Stimulated activated CD4-positive, alpha-beta T cell treated with anti-CD3 and anti-CD28 coated beads, Interleukin-1b, Interleukin-23, amount 100 ng/mL, for 48 hours (primary cell): Measurements from ENCODE around the gene RGS2.

Experiments used
- DNase-seq: peaks from one replicate; pipeline ENCODE4 v3.0.0-alpha.2; 2020

The RGS2 gene

GRCh38 chr1:192808518-192809306 is at the start of gene RGS2:
Gene RGS2, plus strand, starts transcription at chr1:192809039. Its CDS starts 33 bp downstream, at chr1:192809072.
- peak; percentile 84 for DNase-seq

DNA sequence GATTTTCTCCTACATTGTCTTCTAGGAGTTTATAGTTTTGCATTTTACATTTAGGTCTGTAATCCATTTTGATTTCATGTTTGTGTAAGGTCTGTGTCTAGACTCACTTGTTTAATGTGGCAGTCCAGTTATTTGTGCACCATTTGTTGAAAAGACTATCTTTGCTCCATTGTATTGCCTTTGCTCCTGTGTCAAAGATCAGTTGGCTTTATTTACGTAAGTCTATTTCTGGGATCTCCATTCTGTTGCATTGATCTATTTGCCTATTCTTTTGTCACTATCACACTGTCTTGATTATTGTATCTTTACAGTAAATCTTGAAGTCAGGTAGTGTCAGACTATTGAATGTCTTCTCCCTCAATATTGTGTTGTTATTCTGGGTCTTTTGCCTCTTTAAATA is 49.7 kb upstream of the RGS2 start:
- no peak for DNase-seq

DNA sequence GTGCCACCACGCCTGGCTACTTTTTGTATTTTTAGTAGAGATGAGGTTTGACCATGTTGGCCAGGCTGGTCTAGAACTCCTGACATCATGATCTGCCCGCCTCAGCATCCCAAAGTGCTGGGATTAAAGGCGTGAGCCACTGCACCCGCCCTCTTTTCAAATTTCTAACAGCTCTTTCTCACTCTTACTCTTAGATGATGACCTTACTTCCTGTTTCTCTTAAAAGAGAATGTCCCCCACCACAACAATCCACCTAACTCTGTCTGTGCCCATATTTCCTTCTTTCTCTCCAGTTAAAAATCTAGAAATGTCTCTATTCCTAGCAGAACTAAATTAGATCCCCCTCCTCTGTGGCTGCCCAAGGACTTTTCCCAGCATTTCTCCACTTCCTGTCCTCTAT is 46.6 kb upstream of the RGS2 start:
- no peak for DNase-seq

- DNase-seq = no peak
Measured at GRCh38 chr1:192763243-192763642, 45.6 kb upstream of the RGS2 start.

- no peak for DNase-seq
Measured at GRCh38 chr1:192763756-192764155, 45.1 kb upstream of the RGS2 start.

DNA sequence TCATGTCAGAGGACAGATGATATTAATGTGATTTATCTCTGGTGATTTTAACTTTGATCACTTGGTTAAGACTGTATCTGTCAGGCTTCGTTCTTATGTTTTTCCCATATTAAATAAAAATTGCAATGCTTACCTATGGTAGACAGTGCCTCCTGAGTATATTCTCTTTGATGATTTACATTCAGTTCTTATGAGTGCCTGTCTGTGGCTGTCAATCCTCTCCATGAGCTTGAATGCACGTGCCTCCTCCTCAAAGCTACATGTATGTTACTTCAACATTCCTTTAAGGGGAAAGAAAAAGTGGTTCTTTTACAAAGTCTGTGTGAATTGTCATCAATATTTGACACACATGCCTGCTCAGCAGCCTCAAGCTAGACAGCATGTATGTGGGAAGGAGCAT is 44.2 kb upstream of the RGS2 start:
- DNase-seq = no peak

DNA sequence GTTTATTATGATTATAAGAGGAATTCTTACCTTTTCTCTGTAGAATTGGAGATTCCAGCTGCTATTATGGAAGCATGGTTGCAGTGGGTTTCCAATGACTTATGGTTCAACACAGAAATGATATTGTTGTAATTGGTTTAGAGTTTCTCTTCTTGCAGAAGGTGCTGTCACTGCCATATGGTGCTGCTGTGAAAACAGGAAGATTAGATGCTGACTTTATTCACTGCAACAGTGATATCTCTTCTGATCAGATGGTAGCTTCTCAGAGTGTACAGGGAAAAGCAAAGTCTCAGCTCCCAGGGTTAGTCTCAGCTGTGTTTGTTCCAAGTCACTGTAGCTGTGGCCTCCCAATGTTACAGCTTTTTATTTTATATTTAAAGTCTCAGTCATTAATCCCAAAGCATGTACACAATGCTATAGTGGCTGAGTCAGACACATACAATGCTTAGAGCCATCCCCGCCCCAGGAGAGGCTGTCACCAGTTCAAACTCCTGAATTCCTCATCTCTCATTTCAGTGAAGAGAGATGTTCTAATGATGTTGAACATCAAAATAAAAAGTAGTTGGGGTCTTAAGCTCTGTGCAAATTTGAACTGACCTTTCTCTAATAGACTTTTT is 42.7 kb upstream of the RGS2 start:
- no peak for DNase-seq

DNA sequence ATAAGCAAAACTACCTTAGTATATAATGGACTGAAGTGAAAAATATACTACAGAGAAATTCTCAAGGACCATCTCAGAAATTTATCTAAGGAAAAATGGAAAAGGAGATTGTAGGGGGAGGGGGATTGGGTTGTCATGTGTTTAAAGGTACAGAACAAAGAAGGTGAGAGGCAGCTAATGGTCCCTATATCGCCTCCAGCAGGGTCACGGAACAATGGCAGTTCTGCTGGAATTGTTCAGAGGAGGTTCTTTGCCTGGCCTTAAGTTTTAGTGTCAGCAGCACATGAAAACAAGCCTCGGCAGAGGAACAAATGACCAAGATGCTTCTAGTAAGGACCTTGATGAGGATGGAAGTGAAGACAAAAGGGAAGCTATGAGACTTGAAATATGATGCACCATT is 42.0 kb upstream of the RGS2 start:
- DNase-seq = no peak

- no peak for DNase-seq
Measured at GRCh38 chr1:192767798-192768197, 41.0 kb upstream of the RGS2 start.

DNA sequence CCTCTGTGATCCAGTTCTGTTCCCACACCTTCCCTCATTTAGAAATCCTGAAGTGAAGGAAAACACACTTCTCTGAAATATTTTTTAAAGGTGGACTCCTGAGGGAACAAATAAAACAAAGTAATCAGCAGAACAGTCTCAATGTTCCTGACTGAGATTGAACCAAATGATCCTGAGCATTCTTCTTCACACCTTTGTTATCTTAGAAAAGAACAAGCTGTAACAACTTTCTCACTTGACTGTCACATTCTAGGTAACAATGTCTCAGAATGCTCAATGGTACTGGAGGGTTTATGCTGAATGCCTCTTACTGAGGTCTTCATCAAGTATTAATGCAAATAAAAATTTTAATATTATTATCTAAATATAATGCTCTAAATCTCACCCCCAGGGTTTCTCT is 40.4 kb upstream of the RGS2 start:
- no peak for DNase-seq

DNA sequence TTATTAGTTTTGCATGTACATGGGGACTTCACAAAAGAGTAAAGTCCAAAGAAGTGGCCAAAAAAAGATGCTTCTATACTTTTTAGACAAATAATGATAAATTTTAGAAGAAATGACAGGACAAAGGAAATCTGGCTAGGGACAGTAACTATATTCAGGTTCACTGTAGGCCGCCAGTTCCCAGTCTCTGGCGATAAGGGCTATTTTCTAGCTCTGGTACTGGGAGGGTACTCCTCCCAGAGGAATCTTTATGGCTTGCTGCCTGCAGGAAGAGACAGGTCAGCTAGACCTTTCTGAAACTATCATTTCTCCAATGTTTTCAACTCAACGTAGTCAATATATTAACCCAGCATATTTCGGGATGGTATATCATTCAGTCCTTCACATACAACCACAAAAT is 37.5 kb upstream of the RGS2 start:
- no peak for DNase-seq

DNA sequence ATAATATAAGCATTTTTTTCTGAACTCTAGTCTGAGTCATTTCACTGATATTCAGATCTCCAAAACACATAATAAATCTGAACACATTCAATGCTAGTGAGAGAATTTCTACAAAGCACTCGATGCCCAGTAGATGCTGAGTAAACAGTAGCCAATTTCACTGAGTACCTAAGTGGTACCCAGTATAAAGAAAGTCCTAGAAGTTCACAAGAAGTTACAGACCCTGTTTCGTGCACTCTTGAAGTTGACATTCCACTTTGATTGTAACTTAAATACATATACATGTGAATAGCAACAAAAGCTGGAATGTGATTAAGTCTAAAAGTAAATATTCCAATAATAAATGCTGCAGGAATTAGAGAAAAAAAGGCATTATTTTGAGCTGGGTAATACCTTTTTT is 33.2 kb upstream of the RGS2 start:
- no peak for DNase-seq

DNA sequence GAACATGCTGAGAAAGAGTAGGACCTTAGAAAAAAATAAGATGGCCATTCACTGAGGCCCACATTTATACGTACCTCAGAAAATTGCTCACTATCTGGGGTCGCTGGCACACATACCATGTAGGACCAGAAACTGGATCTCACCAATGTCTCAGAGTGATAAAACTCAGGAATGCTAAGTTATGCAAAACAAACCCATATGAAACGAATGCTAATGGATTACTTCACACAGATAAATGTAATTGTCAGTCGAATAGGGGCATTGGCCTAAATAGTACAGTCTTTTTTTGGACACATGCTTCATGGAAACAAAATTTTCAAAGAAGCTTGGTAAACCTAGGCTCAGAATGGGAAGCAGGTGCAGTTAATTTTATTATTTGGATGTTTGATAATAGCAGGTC is 32.6 kb upstream of the RGS2 start:
- DNase-seq = no peak

- DNase-seq = no peak
Measured at GRCh38 chr1:192776998-192777397, 31.8 kb upstream of the RGS2 start.

DNA sequence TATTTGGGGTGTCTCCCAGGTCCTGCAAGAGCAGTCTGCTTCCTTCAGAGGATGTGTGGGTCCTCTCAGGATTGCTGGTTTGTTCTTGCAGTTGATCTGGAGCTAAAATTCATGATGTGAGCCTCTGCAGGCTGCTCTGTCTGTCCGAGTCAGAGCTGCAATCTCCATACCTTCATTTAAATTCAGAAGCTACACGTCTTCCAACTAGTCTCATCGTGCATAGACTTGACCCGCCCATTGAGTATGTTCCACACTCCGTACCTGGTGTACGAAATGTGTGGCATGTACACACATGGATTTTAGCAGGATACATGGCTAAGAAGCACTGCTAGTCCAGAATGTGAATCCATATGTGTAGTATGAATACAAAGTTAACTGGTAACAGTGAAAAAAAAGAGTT is 25.0 kb upstream of the RGS2 start:
- no peak for DNase-seq

DNA sequence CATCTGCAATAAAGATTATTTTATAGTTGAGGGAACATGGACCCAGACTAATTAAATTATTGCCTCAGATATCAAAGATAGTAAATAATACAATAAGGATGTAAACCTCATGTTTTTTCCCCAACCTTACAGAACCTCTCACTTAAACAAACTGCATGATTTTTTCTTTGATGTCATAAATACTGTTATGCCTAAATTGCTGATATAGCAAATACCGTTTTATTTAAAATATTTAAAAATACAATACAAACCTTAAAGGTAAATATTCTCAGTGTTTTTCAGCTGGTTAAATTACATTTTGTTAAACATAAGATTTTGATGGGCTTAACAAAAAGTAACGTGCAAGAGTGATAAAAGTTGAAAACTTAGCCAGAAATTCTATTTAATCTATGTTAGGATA is 24.4 kb upstream of the RGS2 start:
- DNase-seq = no peak

DNA sequence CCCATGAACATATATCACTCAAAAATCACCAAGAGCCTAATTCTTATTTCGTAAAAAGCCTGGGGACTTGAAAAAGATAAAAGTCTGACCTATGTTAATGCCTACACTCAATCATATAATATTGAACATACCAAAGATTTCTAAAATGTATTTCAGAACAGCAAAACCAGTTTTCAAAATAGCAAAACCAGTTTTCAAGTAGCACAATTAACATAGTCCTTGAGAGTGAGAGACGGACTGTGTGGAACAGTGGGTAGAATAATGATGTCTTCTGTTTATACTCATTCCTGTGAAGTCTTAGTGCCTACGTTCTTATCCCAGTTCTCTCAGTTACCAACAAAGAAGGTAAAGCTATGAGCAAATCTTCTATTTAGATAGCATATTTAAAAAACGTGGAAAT is 22.3 kb upstream of the RGS2 start:
- no peak for DNase-seq

GRCh38 chr1:192787914-192788585 is 20.8 kb upstream of the RGS2 start:
- DNase-seq = no peak

- DNase-seq = no peak
Measured at GRCh38 chr1:192789871-192790270, 19.0 kb upstream of the RGS2 start.

GRCh38 chr1:192792628-192793027 is 16.2 kb upstream of the RGS2 start:
- DNase-seq = no peak

DNA sequence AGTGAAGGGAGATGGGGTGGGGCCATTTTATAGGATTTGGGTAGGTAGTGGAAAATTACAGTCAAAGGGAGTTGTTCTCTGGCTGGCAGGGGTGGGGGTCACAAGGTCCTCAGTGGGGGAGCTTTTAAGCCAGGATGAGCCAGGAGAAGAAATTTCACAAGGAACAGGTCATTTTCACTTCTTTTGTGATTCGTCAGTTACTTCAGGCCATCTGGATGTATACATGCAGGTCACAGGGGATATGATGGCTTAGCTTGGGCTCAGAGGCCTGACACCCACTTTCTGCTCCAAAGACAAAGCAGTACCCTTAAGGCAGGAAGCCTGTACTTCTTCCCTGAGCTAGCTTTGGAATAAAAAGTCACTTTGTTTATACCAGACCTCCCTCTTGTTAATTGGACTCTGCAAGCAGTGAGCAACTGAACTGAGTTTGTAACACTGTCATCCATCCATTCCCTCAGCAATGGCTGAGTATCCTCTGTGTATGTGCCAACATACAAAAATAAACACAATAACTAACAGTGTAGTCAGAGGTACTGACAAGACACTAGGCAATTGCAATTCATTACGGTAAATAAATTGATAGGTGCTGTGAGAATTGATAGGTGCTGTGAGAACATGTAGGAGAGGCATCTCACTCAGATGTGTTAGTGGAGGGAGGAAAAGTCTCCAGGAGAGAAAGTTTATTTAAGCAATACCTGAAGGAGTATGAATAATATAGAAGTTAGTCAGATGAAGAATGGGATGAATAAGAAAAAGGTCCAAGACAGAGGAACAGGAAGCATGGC is 14.7 kb upstream of the RGS2 start:
- no peak for DNase-seq

GRCh38 chr1:192794768-192795035 is 14.1 kb upstream of the RGS2 start:
- no peak for DNase-seq

- no peak for DNase-seq
Measured at GRCh38 chr1:192795916-192796618, 12.8 kb upstream of the RGS2 start.
